Skin epidermis (tissue), 12 donors: Measurements from ENCODE around the gene TMEM208.

ENCODE experiments used
- H3K27ac ChIP-seq, 21 experiments: fragments of 200-600 bp; sonication (generic) in 11 of 21; one replicate each; pipeline ENCODE4 v1.5.0; 2020; ENCODE audit warnings: mild to moderate bottlenecking in 3 of 21, inconsistent platforms in 2 of 21, moderate library complexity in 2 of 21
- H3K4me3 ChIP-seq, 7 experiments: fragments of 200-600 bp; sonication (generic) in 2 of 7; one replicate each; pipeline ENCODE4 v1.5.0; 2020; ENCODE audit warnings: inconsistent platforms in 2 of 7, mild to moderate bottlenecking in 2 of 7, moderate library complexity in 1 of 7

TMEM208 gene

DNA sequence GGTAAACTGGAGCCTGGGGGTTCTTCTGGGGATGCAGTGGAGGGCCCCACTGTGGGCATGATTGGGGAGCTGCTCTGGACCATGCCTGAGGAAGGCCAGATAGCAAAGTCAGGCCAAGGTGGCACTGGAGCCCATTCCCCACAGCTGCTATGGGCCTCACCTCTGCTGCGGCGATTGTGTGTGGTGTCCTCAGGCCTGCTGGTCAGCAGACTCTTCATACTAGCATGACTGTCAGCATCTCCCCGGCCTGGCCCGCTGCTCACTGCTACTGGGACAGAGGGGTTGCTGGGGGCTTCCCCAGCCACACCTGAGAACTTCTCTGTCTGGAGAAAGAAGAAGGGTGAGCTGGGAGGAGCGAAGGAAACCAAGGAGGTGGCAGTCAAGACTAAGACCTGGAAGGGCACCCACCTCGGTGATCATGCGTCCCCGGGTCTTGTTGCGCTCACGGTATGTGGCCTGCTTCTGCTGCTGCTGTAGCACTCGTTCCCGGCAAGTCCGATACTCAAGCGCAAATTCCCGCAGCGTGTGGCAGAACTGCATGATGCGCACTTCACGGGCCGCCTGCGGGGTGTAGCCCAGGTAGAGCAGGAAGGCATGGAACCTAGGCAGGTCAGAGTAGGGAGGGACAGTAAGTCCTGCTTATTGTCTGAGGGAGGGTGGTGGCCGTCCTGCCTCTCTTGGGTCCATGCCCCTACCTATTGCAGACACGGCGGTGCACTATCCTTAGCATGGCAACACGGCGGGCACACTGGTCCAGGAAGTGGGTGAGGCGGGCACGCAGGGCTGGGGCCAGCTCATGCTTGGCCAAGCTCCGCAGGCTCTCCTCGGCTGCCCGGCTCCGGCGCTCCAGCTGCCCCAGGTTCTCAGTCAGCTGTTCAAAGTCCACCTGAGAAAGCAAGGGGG is 3.2 kb downstream of the TMEM208 start:
- Histone ChIP-seq H3K27ac (no peak overlapping the region), H3K4me3 (no peak overlapping the region)

DNA sequence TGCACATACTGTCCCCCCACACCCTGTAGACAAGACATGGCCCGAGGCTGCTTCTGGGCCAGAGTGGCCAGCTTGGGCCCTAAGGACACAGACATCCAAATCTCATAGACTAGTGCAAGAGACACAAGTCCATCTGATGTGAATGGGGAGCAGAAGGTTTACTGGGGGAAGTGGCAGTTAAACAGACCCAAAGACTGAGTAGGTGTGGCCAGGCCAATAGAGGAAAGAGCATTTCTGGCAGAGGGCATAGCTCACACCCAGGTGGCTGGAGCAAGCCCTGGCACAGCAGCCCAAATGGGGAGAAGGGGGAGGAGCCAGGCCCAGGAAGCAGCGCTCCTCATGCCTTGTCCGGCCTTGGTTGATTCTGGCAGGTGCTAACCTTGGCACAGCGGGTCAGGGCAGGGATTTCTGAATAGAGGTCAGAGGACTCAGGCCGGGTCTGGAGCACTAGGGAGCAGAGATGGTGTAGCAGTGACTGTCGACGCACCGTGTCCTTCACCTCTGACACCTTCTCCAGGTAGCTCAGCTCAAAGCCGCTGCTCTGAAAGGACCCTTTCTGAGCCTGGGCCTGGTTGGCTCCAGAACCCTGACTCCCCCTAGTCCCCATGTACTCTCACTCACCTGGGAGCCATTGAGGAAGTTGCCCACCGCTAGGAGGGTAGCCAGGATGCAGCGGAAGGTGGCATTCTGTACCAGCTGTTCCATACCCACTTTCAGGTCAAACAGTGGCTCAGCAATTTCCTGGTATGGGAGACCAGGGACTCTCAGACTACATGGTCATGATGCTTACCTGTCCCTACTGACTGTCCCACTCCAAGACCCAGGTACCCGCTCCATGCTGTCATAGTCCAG is 4.1 kb downstream of the TMEM208 start:
- H3K4me3 ChIP-seq: no peak overlapping the region
- H3K27ac ChIP-seq: no peak overlapping the region

DNA sequence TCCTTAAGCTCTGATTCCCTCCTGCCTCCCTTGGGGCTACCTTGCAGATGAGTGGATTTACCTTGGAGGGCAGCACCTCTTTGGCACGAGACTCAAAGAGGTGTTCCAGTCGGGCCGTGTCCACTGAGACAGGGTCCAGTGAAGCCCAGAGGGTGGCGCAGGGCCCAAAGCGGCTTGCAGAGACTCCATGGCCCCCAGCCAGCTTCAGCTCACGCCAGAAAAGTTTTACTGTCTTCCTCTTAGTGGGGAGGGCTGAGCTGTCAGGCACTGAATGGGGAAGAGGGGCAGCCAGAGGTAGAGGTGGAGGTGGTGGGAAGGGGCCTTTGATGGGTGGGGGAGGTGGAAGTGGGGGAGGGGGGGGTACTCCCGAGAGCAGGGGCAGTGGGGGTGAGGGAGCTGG is 6.7 kb downstream of the TMEM208 start:
- H3K27ac ChIP-seq: no peak overlapping the region

DNA sequence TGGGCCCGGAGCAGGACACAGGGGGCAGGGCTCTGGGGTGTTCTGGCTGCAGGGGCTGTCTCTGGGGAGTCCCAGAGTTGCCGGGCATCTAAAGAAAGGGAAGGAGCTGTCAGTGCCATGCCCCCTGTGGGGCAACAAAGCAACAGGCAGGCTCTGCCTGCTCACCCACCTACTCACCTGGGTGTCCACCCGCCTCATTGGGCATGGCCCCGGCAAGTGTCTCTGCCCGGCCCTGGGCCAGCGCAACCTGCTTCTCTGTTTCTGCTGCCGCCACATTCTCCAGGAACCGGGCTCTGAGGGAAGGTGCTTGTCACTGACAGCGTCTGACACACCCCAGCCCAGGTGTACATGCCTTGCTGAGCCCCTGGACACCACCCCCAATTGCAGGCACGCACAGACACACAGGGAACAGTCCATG is 7.3 kb downstream of the TMEM208 start:
- H3K4me3 ChIP-seq: no peak overlapping the region
- no peak overlapping the region for H3K27ac ChIP-seq

More for the DNA sequence above, 6.7 kb downstream of the TMEM208 start:
- H3K4me3 ChIP-seq: no peak overlapping the region

DNA sequence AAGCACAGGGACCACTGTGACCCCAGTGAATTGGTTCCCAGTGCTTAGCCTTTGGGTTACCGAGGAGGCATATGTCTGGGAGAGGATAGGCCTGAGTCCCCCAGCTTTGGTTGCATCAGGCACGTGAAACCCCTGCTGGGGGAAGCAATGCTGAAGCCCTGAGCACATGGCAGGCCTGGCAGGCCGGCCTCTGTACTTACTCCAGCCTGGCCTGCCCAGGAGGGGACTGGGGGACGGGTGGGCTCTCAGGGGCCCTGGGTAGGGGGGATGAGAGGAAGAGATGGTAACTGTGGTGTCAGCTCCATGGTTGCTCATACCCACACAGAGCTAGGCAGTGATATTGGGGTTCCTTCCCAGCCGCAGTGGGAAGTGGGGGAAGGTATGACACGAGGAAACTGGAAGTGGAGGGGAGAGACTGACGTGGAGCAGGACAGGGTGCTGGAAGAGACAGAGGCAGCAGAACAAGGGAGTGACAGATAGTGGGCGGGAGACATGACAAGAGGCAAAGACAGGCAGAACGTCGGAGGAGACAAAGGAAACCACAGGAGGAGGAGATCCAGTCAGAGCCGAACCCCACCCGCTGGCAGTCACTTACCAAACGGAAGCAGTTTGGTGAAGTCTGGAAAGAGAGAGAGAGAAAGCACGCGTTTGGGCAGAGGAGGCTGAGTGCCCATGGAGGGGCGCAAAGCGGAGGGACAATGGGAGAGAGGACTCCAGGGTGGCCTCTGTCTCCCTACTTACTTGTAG is 9.1 kb downstream of the TMEM208 start:
- H3K4me3 ChIP-seq: peak overlapping the region in 1 of 7 experiments; percentile 11
- H3K27ac ChIP-seq: peak overlapping the region in 19 of 21 experiments; percentile 5 to 83 (median 67)

DNA sequence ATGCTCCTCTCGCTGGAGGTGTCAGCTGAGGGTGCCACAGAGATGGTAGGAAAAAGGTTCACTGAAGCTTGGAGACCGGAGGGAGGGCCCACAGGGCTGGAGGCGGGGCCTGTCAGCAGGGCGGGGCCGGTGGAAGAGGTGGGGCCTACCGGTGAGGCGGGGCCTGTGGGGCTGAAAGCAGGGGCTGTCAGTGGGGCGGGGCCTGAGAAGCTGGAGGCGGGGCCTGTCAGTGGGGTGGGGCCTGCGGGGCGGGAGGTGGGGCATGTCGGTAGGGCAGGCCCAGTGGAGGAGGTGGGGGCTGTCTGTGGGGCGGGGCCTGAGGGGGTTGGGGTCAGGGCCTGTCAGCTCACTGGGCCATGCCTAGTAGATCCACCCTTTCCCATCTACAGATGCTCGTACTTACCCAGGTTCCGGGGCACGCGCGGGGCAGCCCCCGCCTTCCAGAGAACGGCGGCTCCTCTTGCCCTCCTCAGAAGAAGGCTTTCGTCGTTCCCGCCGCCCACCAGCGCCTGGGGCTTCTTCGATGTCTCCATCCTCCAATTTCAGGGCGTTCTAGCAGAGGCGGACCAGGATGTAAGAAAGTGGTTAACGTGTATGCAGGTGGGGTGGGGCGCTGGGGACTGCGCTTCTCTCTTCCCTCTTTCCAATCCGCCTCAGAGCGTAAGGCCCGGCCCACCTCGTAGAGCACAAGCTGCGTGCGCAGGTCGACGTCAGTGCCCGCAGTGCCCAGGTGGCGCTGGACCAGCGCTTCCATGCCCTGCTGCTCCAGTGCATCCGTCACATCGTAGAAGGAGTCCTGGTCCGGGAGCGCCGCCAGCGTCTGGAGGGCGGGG is 9.8 kb downstream of the TMEM208 start:
- peak overlapping the region in 16 of 21 experiments; percentile 5 to 83 (median 72) for H3K27ac ChIP-seq

DNA sequence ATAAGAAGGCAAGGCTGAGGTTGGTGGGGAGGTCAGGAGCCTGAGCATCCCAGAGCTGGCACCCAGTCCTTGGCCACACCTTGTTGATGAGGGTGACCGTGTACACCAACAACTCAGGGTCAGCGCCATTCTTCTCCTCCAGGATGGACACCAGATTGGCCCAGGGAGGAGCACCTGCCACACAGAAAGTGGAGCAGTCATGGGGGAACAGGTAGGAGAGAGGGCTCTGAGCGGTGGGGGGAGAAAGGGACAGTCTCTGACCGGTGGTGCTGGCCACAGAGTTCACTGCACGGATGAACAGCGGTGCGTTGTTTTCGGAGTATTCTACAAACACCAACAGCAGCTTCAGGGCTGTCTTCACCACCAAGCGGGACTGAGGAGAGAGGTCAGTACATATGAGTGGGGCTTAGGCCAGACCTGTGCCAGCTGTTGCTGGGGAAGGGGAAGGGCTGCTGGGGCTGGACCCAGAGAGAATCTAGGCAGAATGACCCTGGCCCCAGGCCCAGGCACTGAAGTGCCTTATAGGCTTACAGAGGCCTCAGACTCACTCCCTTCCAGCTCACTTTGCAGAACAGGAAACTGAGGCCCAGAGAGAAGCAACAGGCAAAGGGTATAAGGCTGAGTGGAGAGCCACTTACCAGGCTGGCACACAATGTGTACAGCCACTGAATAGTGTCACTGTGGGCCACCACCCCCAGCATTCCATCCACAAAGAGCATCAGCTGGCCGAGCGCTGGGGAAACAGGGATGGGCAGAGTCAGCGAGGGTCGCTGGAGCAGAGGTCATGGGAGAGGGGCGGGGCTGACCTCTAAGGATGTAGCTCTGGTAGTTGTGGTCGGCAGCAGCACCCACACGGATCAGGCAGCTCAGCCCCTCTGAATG is 10.7 kb downstream of the TMEM208 start:
- Histone ChIP-seq H3K27ac (peak overlapping the region in 3 of 21 experiments; percentile 17 to 80 (median 17)), H3K4me3 (peak overlapping the region in 1 of 7 experiments; percentile 1)

More for the DNA sequence above, 9.8 kb downstream of the TMEM208 start:
- H3K4me3 ChIP-seq: peak overlapping the region in 2 of 7 experiments; percentile 11 to 13

DNA sequence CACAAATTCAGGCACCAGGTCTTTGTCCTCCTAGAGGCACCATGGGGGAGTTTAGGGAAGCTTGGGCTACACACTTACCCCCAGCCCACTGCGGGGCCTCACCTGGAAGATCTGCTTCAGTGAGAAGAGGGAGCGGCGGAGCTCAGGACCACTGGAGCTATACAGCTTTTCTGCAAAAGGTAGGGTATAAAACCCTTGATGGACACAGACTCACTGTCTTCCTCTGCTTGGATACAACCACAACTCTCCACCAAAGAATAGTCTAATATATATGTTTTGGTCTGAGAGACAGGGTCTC is 11.3 kb downstream of the TMEM208 start:
- Histone ChIP-seq H3K27ac (no peak overlapping the region), H3K4me3 (no peak overlapping the region)

DNA sequence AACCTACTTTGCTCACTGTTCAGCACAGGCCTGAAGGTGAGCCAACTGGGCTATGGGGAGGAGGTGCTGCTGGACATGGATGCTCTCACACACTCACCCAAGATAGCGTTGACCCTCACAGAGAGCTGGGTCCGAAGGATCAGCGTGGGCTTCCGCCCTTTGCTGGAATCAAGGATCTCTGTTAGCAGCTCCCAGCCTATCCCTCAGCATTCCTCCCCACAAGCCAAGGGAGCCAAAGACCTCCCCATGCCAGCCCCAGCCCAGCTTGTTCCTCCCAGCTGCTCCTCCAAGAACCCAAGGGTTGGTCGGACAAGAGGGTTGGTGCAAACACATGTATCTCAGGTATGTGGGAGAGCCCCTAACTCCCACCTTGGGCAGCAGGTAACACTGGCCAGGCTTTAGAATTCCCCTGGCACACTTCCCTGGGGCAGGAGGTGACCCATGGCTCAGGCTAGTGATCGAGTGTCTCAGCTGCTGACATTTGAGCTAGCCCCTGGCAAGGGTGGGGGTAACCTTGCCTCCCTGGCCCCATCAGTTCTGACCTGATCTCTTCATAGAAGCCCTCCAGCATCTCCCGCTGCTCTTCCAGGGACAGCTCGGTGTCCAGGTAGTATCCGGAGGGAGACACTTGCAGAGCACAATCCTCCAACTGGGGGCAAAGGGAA is 12.0 kb downstream of the TMEM208 start:
- no peak overlapping the region for H3K27ac ChIP-seq

DNA sequence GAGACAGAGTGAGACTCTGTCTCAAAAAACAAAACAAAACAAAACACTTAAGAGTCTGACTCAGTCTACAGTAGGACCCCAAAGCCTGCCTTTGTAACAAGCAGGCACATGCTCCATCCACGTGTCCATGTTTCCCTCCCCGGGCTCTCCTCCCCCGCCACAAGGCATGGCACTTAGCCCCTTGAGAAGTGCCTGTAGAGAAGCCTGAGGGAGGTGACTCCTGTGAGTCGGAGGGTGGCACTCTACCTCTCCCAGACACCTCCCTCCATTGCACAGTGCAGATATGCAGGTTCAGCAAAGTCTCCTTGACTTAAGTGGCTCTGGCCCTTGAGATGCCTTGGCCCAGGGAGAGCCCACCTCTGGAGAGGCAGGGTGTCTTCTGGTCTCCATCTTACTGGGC is 13.6 kb downstream of the TMEM208 start:
- Histone ChIP-seq H3K4me3 (no peak overlapping the region), H3K27ac (peak overlapping the region in 19 of 21 experiments; percentile 46 to 91 (median 78))

More for the DNA sequence above, 12.0 kb downstream of the TMEM208 start:
- no peak overlapping the region for H3K4me3 ChIP-seq

DNA sequence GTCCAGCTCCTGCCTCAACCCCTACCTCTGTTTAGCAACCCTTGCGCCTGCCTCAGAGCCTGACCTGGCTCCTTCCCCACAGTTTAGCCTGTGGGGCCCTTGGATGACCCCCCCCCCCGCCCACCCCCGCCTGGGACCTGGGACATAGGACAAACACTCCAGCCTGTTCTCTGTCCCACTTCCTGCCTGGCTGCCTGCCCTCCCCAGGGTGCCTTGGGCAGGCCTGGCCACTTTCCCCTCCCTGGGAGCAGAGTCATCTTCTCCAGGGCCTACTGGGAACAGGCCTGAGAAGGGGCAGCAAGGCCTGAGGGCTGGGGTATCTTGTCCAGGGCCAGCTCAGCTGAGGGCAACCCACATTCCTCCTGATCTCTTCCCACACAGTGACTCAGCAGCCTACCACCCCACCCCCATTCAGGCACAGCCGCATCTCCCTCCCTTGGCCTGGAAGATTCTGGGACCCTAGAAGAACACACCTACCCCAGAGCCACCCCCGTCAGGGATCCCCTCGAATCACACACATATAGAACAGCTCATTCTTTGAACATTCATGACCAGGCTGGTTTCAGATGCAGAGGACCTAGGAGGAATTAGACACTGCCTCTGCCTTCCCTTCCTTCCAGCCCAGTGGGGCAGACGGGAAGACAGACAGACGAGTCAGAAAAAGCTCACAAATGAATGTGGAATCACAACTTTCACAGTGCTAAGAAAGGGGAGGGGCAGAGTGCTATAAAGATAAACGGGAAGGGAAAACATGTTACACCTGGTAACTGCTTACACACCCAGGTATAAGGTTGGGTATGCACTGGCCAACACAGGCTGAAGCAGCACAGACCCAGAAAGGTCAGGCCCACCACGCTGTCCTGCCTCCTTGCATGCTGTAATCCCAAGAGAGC is 14.3 kb downstream of the TMEM208 start:
- no peak overlapping the region for H3K4me3 ChIP-seq

DNA sequence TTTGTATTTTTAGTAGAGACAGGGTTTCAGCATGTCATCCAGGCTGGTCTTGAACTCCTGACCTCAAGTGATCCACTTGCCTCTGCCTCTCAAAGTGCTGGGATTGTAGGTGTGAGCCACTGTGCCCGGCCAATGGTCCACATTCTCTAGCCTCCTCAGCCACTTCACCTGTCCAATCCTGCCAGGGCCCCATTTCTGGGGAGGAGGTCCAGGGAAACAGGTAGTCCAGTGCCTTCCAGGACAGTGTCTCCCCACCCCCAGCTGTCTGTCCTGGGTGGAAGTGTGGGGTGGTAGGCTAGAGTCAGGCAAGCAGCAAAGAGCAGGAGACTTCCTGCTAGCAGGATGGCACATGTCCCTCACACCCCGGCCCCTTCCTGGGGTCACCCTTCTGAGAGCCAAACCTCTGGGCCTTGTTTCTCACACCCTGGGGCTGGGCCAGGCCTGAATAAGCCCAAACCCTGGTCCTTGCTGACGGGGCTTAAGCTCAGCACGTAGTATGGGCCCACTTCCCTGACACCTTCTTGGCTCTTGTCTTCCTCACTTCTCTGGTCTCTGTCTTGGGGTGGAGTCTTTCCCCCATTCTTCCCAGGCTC is 15.3 kb downstream of the TMEM208 start:
- Histone ChIP-seq H3K27ac (peak overlapping the region in 19 of 21 experiments; percentile 7 to 91 (median 66)), H3K4me3 (no peak overlapping the region)

More for the DNA sequence above, 14.3 kb downstream of the TMEM208 start:
- peak overlapping the region in 20 of 21 experiments; percentile 46 to 91 (median 78) for H3K27ac ChIP-seq

DNA sequence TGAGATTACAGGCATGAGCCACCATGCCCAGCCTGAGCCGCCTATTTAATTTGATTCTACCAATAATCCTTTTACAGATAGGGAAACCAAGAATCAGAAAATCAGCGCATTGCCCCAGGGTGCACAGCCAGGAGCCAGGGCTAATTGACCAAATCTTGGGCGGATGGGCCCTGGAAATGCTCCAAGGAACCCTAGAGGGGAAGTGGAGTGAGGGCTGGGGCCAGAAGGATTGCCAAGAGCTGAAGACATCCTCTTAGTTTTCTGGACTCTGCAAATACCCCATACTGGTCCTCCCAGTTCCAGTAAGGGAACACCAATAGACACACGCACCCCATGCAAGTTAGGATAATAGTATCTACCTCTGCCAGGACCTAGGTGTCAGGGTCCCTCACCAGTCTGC is 16.6 kb downstream of the TMEM208 start:
- Histone ChIP-seq H3K27ac (peak overlapping the region in 19 of 21 experiments; percentile 65 to 91 (median 83)), H3K4me3 (no peak overlapping the region)

DNA sequence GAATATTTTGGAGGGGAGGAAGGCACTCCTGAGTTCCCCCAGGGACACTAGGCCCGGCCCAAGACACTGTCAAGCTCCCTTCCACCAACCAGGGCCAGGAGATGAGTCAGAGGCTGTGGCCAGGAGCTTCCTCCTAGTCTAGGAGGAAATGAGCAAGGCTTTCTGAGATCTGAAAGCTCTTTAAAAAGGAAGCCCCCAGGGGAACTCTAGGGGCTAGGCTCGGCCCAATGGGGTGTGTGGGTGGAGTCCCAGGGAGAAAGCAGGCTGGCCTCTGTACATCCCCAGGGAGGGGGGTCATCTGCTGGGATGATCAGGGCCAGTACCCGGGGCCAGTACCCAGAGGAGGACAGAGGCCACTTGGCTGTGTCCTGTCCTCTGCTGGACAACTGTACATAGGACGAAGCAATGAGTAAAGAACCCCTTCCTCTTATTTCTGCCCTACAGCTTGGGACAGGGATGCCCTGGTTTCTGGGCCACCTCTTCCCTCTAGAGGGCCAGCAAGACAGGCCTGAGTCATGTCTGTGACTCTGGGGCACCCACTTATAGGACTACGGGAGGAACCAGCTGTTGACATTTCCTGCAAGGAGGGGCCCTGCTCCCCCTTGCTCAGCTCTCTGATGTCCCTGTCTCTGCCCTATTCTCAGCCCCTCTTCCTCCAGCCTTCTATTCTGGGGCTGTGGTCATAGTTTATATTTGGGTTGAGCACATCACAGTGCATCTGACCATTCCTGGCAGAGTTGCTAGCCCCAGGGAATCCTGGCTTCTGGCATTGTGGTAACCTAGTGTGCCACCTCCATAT is 17.7 kb downstream of the TMEM208 start:
- peak overlapping the region in 2 of 7 experiments; percentile 3 to 86 for H3K4me3 ChIP-seq

DNA sequence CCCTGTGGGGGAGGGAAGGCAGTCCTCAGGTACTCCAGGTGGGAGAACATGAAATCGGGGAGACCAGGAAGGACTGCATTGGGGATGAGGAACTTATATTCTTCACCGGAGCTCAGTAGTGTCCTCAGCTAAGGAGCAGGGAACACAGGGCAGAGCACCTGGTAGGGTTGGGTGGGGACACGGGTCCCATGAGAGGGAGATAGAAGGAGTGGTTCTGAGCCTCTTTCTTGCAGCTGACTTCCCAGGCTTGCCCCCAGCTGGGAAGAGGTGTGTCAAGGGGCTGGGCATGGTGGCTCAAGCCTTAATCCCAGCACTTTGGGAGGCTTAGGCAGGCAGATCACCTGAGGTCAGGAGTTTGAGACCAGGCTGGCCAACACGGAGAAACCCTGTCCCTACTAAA is 18.3 kb downstream of the TMEM208 start:
- peak overlapping the region in 3 of 7 experiments; percentile 74 to 86 (median 75) for H3K4me3 ChIP-seq
- H3K27ac ChIP-seq: peak overlapping the region; percentile 14 to 91 (median 82)

More for the DNA sequence above, 17.7 kb downstream of the TMEM208 start:
- peak overlapping the region; percentile 14 to 91 (median 82) for H3K27ac ChIP-seq
